ENCODE data around the gene RHOJ.

- no peak for TF ChIP-seq ZBTB33 (IDR thresholded peaks at IDR 0.05; ENCODE audit: extremely low read depth, insufficient replicate concordance, low read length)
- no peak for TF ChIP-seq CTCF (IDR thresholded peaks at IDR 0.05 in 2 of 3, conservative IDR thresholded peaks at IDR 0.05 in 1 of 3; ENCODE audit: borderline replicate concordance in 1 of 3, insufficient read depth in 1 of 3, low read depth in 2 of 3, low read length in 2 of 3)
- TF ChIP-seq EZH2 (IDR thresholded peaks at IDR 0.05), result no peak
- no peak for TF ChIP-seq JUND (IDR thresholded peaks at IDR 0.05)
- no peak for TF ChIP-seq POLR2AphosphoS5 (IDR thresholded peaks at IDR 0.05; ENCODE audit: low read depth, low read length)
- TF ChIP-seq POLR2A (IDR thresholded peaks at IDR 0.05; ENCODE audit: borderline replicate concordance, extremely low read depth, insufficient read depth, insufficient read length), result no peak
- TF ChIP-seq SP1 (IDR thresholded peaks at IDR 0.05; ENCODE audit: low read depth), result no peak
- TF ChIP-seq CEBPB (IDR thresholded peaks at IDR 0.05; ENCODE audit: low read depth), result no peak
- TF ChIP-seq ATF3 (IDR thresholded peaks at IDR 0.05), result no peak
- TF ChIP-seq SIN3A (IDR thresholded peaks at IDR 0.05; ENCODE audit: low read depth), result no peak
- no peak for TF ChIP-seq TCF7L2 (IDR thresholded peaks at IDR 0.05; ENCODE audit: borderline replicate concordance, extremely low read depth, insufficient read depth, insufficient read length)
Measured at GRCh38 chr14:63268771-63269170, 64.5 kb downstream of the RHOJ start.
